GM19023 (cell line): Measurements from ENCODE around the gene COL3A1.
A peak's percentile ranks its signal among the peaks of the same experiment; 100 is the strongest.

Experiments
- ATAC-seq: cut with Tn5 transposase; IDR thresholded peaks from one replicate; pipeline ENCODE4 v1.9.1; 2021; ENCODE audit warnings: mild to moderate bottlenecking, moderate library complexity; ENCODE audit not compliant: unreplicated experiment

COL3A1 gene

GRCh38 chr2:188975497-188976102 lies 1.4 kb downstream of the COL3A1 start:
- no peak for ATAC-seq

GRCh38 chr2:188976545-188977268 lies 2.5 kb downstream of the COL3A1 start:
- no peak for ATAC-seq

- no peak for ATAC-seq
Observed at GRCh38 chr2:188977317-188977716, 3.1 kb downstream of the COL3A1 start.

- ATAC-seq: peak; percentile 95
Observed at GRCh38 chr2:188978291-188979081, 4.3 kb downstream of the COL3A1 start.

- ATAC-seq: peak; percentile 10
Observed at GRCh38 chr2:188979187-188980114, 5.3 kb downstream of the COL3A1 start.

GRCh38 chr2:188983427-188984064 lies 9.4 kb downstream of the COL3A1 start:
- no peak for ATAC-seq

- ATAC-seq: no peak
Observed at GRCh38 chr2:188984065-188984491, 9.9 kb downstream of the COL3A1 start.

GRCh38 chr2:188984680-188985079 lies 10.5 kb downstream of the COL3A1 start:
- ATAC-seq: no peak

- ATAC-seq: no peak
Observed at GRCh38 chr2:188986839-188987238, 12.7 kb downstream of the COL3A1 start.

GRCh38 chr2:188993247-188993646 lies 19.1 kb downstream of the COL3A1 start:
- ATAC-seq: no peak

GRCh38 chr2:188997263-188997662 lies 23.1 kb downstream of the COL3A1 start:
- ATAC-seq: no peak

- no peak for ATAC-seq
Observed at GRCh38 chr2:189000221-189000620, 26.0 kb downstream of the COL3A1 start.

GRCh38 chr2:189002079-189002478 lies 27.9 kb downstream of the COL3A1 start:
- no peak for ATAC-seq

- ATAC-seq: no peak
Observed at GRCh38 chr2:189008555-189009262, 34.5 kb downstream of the COL3A1 start.

GRCh38 chr2:189010536-189010935 lies 36.4 kb downstream of the COL3A1 start:
- no peak for ATAC-seq

GRCh38 chr2:189012351-189012750 lies 38.2 kb downstream of the COL3A1 start:
- ATAC-seq: no peak

- no peak for ATAC-seq
Observed at GRCh38 chr2:189013031-189013430, 38.9 kb downstream of the COL3A1 start.

GRCh38 chr2:189013671-189014448 lies 39.7 kb downstream of the COL3A1 start:
- ATAC-seq: no peak
